ENCODE results near the gene SLC7A8. TPM values are rescaled to one million over a fixed set of nuclear protein-coding genes. Genes with fewer than 3 reads are reported as not detected.

The SLC7A8 gene
- total RNA-seq, 3 donors from 2014 or later, result 46.8 to 98.9 (median 61.9) TPM

DNA sequence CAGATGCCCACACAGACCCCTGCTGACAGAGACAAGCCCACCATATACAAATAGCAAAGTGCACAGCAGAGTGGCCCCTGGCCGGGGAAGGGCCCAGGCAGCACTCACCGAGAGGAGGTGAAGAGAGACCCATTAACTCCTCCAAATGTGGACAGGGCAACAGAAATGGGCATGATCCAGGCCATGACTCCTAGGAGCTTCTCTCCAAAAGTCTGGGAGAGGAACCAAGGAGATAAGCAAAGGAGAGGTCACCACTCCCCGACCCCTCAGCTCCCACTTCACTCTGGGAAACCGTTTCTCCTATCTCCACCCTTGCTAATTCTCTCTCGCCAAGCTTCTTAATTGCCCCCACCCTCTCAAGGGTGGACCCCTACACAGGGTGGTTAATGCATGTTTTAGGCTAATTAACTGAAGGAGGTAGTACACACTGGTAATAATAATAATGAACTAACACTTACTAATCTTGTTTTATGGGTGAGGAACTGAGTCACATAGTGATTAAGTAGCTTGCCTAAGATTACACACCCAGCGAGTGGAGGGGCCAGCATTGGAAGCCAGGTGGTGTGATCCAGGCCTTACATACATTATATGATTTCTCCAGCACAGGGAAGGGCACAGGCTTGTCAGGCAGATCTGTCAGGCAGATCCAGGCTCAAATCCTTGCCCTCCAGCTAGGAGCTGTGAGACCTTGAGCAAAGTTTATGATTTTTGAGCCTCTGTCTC is 45.5 kb downstream of the SLC7A8 start:
- Histone ChIP-seq H3K4me3 (no peak overlapping the region), H3K9me3 (no peaks in the 10 kb centered on the region), H3K27ac (peak overlapping the region; percentile 58 to 76), H3K4me1 (peaks cover 5 to 21% of the 10 kb centered on the region in 2 donors), H3K27me3 (no peaks in the 10 kb centered on the region), H3K36me3 (no peaks in the 10 kb centered on the region)
- TF ChIP-seq POLR2A (IDR thresholded peaks at IDR 0.05) (no peak), POLR2AphosphoS5 (IDR thresholded peaks at IDR 0.05) (no peak)
- TF ChIP-seq, protein P1, sequence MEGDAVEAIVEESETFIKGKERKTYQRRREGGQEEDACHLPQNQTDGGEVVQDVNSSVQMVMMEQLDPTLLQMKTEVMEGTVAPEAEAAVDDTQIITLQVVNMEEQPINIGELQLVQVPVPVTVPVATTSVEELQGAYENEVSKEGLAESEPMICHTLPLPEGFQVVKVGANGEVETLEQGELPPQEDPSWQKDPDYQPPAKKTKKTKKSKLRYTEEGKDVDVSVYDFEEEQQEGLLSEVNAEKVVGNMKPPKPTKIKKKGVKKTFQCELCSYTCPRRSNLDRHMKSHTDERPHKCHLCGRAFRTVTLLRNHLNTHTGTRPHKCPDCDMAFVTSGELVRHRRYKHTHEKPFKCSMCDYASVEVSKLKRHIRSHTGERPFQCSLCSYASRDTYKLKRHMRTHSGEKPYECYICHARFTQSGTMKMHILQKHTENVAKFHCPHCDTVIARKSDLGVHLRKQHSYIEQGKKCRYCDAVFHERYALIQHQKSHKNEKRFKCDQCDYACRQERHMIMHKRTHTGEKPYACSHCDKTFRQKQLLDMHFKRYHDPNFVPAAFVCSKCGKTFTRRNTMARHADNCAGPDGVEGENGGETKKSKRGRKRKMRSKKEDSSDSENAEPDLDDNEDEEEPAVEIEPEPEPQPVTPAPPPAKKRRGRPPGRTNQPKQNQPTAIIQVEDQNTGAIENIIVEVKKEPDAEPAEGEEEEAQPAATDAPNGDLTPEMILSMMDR (IDR thresholded peaks at IDR 0.05), result no peak
- no peak for DNase-seq (ENCODE audit: low spot score in 2 of 2)
- intact Hi-C loops (cut with DNase I; ENCODE audit: low total_unique reads), result no loop called here

- Histone ChIP-seq H3K4me1 (peaks cover 3 to 17% of the 10 kb centered on the region in 2 donors), H3K27ac (peak overlapping the region; percentile 58 to 76), H3K4me3 (no peak overlapping the region), H3K27me3 (no peaks in the 10 kb centered on the region), H3K36me3 (no peaks in the 10 kb centered on the region), H3K9me3 (no peaks in the 10 kb centered on the region)
- DNase-seq (ENCODE audit: low spot score in 2 of 2), result peak; percentile 71 to 75
- TF ChIP-seq POLR2A (IDR thresholded peaks at IDR 0.05) (no peak), POLR2AphosphoS5 (IDR thresholded peaks at IDR 0.05) (no peak)
- TF ChIP-seq, protein P1 (IDR thresholded peaks at IDR 0.05), result no peak
- intact Hi-C loops (cut with DNase I; ENCODE audit: low total_unique reads), result no loop called here
Measured at GRCh38 chr14:23137192-23137812, 46.2 kb downstream of the SLC7A8 start.

- no peak for DNase-seq (ENCODE audit: low spot score in 2 of 2)
- Histone ChIP-seq H3K4me1 (peaks cover 3 to 12% of the 10 kb centered on the region in 2 donors), H3K4me3 (no peak overlapping the region), H3K27ac (peak overlapping the region; percentile 58 to 76), H3K9me3 (no peaks in the 10 kb centered on the region), H3K36me3 (no peaks in the 10 kb centered on the region), H3K27me3 (no peaks in the 10 kb centered on the region)
- intact Hi-C loops (cut with DNase I; ENCODE audit: low total_unique reads), result no loop called here
- TF ChIP-seq, protein P1 (IDR thresholded peaks at IDR 0.05), result no peak
- no peak for TF ChIP-seq POLR2AphosphoS5 (IDR thresholded peaks at IDR 0.05)
- TF ChIP-seq POLR2A (IDR thresholded peaks at IDR 0.05), result no peak
Measured at GRCh38 chr14:23136566-23137133, 46.8 kb downstream of the SLC7A8 start.

- no peak overlapping the region for H3K27ac ChIP-seq
- H3K4me3 ChIP-seq, result no peak overlapping the region
- intact Hi-C loops (cut with DNase I; ENCODE audit: low total_unique reads), result no loop called here
- H3K4me1 ChIP-seq, result peaks cover 6 to 10% of the 10 kb centered on the region in 2 donors
- no peak for DNase-seq (ENCODE audit: low spot score in 2 of 2)
- no peaks in the 10 kb centered on the region for H3K9me3 ChIP-seq
- no peaks in the 10 kb centered on the region for H3K27me3 ChIP-seq
- TF ChIP-seq, protein P1 (IDR thresholded peaks at IDR 0.05), result no peak
- TF ChIP-seq POLR2AphosphoS5 (IDR thresholded peaks at IDR 0.05) (no peak), POLR2A (IDR thresholded peaks at IDR 0.05) (no peak)
- H3K36me3 ChIP-seq, result no peaks in the 10 kb centered on the region
Measured at GRCh38 chr14:23132970-23133369, 50.5 kb downstream of the SLC7A8 start.

- Histone ChIP-seq H3K27me3 (no peaks in the 10 kb centered on the region), H3K4me3 (no peak overlapping the region), H3K36me3 (no peaks in the 10 kb centered on the region), H3K27ac (peak overlapping the region; percentile 65 to 75), H3K9me3 (no peaks in the 10 kb centered on the region), H3K4me1 (peaks cover 0 to 3% of the 10 kb centered on the region in 2 donors)
- DNase-seq (ENCODE audit: low spot score in 2 of 2), result no peak
- intact Hi-C loops (cut with DNase I; ENCODE audit: low total_unique reads), result no loop called here
- TF ChIP-seq POLR2A (IDR thresholded peaks at IDR 0.05), result no peak
- no peak for TF ChIP-seq POLR2AphosphoS5 (IDR thresholded peaks at IDR 0.05)
- TF ChIP-seq, protein P1 (IDR thresholded peaks at IDR 0.05), result no peak
Measured at GRCh38 chr14:23131482-23131881, 52.0 kb downstream of the SLC7A8 start.

Data from breast epithelium (tissue), 4 donors.